ENCODE measurements around the gene SNED1. TPM values are rescaled to one million over a fixed set of nuclear protein-coding genes. Genes with fewer than 3 reads are reported as not detected.

The SNED1 gene
- total RNA-seq, 1 donor from 2014 or later: 0.11 TPM

- Mint-ChIP-seq H3K27me3 (ENCODE audit: insufficient read depth, low read depth) (peaks cover 36% of the 10 kb centered on the region), H3K9me3 (peaks cover 8% of the 10 kb centered on the region), H3K27ac (no peak overlapping the region), H3K4me3 (no peak overlapping the region), H3K36me3 (no peaks in the 10 kb centered on the region), H3K4me1 (no peaks in the 10 kb centered on the region)
- Histone ChIP-seq H3K79me2 (ENCODE audit: low read depth) (no peaks in the 10 kb centered on the region), H3K36me3 (no peaks in the 10 kb centered on the region), H3K4me3 (no peak overlapping the region), H3K27me3 (peaks cover 29% of the 10 kb centered on the region), H4K20me1 (ENCODE audit: low read depth) (peaks cover 1% of the 10 kb centered on the region), H3F3A (ENCODE audit: low read depth) (no peaks in the 10 kb centered on the region), H3K9me3 (ENCODE audit: low read depth) (no peaks in the 10 kb centered on the region), H2AFZ (replicated peaks) (no peak overlapping the region), H3K9ac (no peak overlapping the region), H3K4me1 (peaks cover 3% of the 10 kb centered on the region), H3K4me2 (no peak overlapping the region), H3K27ac (no peak overlapping the region)
- TF ChIP-seq EZH2phosphoT487 (IDR thresholded peaks at IDR 0.05) (no peak), CTCF (IDR thresholded peaks at IDR 0.05) (no peak), EZH2 (IDR thresholded peaks at IDR 0.05) (no peak)
- DNase-seq (ENCODE audit: low spot score): no peak
Measured at GRCh38 chr2:241043581-241043980, 45.2 kb downstream of the SNED1 start.

- Mint-ChIP-seq H3K9me3 (peaks cover 8% of the 10 kb centered on the region), H3K36me3 (no peaks in the 10 kb centered on the region), H3K27me3 (ENCODE audit: insufficient read depth, low read depth) (peaks cover 17% of the 10 kb centered on the region), H3K4me1 (no peaks in the 10 kb centered on the region), H3K27ac (no peak overlapping the region), H3K4me3 (no peak overlapping the region)
- Histone ChIP-seq H3K9me3 (ENCODE audit: low read depth) (no peaks in the 10 kb centered on the region), H3K4me2 (no peak overlapping the region), H3K36me3 (no peaks in the 10 kb centered on the region), H3K9ac (no peak overlapping the region), H3K27me3 (peaks cover 49% of the 10 kb centered on the region), H4K20me1 (ENCODE audit: low read depth) (peaks cover 25% of the 10 kb centered on the region), H3K79me2 (ENCODE audit: low read depth) (no peaks in the 10 kb centered on the region), H3K4me3 (no peak overlapping the region), H2AFZ (replicated peaks) (no peak overlapping the region), H3K4me1 (no peaks in the 10 kb centered on the region), H3F3A (ENCODE audit: low read depth) (no peaks in the 10 kb centered on the region), H3K27ac (no peak overlapping the region)
- no peak for TF ChIP-seq CTCF (IDR thresholded peaks at IDR 0.05)
- TF ChIP-seq EZH2 (IDR thresholded peaks at IDR 0.05): no peak
- no peak for TF ChIP-seq EZH2phosphoT487 (IDR thresholded peaks at IDR 0.05)
- no peak for DNase-seq (ENCODE audit: low spot score)
Measured at GRCh38 chr2:241047253-241048010, 49.0 kb downstream of the SNED1 start.

- no peaks in the 10 kb centered on the region for H3K9me3 ChIP-seq (ENCODE audit: low read depth)
- no peaks in the 10 kb centered on the region for H3K79me2 ChIP-seq (ENCODE audit: low read depth)
- Mint-ChIP-seq H3K4me3 (no peak overlapping the region), H3K4me1 (no peaks in the 10 kb centered on the region), H3K9me3 (peaks cover 8% of the 10 kb centered on the region), H3K36me3 (no peaks in the 10 kb centered on the region), H3K27me3 (ENCODE audit: insufficient read depth, low read depth) (peaks cover 17% of the 10 kb centered on the region), H3K27ac (no peak overlapping the region)
- no peaks in the 10 kb centered on the region for H3K4me1 ChIP-seq
- DNase-seq (ENCODE audit: low spot score): no peak
- H3F3A ChIP-seq (ENCODE audit: low read depth): no peaks in the 10 kb centered on the region
- H3K27me3 ChIP-seq: peaks cover 43% of the 10 kb centered on the region
- no peak overlapping the region for H3K9ac ChIP-seq
- no peaks in the 10 kb centered on the region for H3K36me3 ChIP-seq
- H2AFZ ChIP-seq (replicated peaks): no peak overlapping the region
- no peak overlapping the region for H3K27ac ChIP-seq
- peaks cover 25% of the 10 kb centered on the region for H4K20me1 ChIP-seq (ENCODE audit: low read depth)
- H3K4me2 ChIP-seq: no peak overlapping the region
- no peak overlapping the region for H3K4me3 ChIP-seq
- TF ChIP-seq EZH2 (IDR thresholded peaks at IDR 0.05) (no peak), CTCF (IDR thresholded peaks at IDR 0.05) (no peak), EZH2phosphoT487 (IDR thresholded peaks at IDR 0.05) (no peak)
Measured at GRCh38 chr2:241048149-241048948, 49.9 kb downstream of the SNED1 start.
